Left kidney (tissue), 2 donors: ENCODE measurements around the gene ERP29. TPM values are rescaled to one million over a fixed set of nuclear protein-coding genes. Genes with fewer than 3 reads are reported as not detected.
"Not testable (repeated sequence)": the region's sequence is repeated elsewhere in the genome, so short reads cannot be mapped to it uniquely, and the experiment has no call there.

Source experiments
- DNase-seq: peaks from one replicate; pipeline ENCODE4 v3.0.0-alpha.2; 2013
- polyA plus RNA-seq: library from polyadenylated mRNA; unstranded; fragments of 120-200 nt; gene quantifications from one replicate; pipeline ENCODE4 v1.2.1, GENCODE V29; 2013; ENCODE audit not compliant: insufficient read length

The ERP29 gene
- polyA plus RNA-seq, 1 donor, result 151 TPM

- DNase-seq, result no peak
Observed at GRCh38 chr12:112031472-112031871, 18.2 kb downstream of the ERP29 start.

- no peak for DNase-seq
Observed at GRCh38 chr12:112032292-112032691, 19.1 kb downstream of the ERP29 start.

- no peak for DNase-seq
Observed at GRCh38 chr12:112035219-112035785, 22.1 kb downstream of the ERP29 start.

- not testable (repeated sequence) for DNase-seq
Observed at GRCh38 chr12:112036614-112037013, 23.4 kb downstream of the ERP29 start.

- DNase-seq, result no peak
Observed at GRCh38 chr12:112046003-112046402, 32.8 kb downstream of the ERP29 start.

- DNase-seq, result no peak
Observed at GRCh38 chr12:112049351-112049750, 36.1 kb downstream of the ERP29 start.

- DNase-seq, result no peak
Observed at GRCh38 chr12:112061137-112061536, 47.9 kb downstream of the ERP29 start.

- no peak for DNase-seq
Observed at GRCh38 chr12:112063273-112063672, 50.0 kb downstream of the ERP29 start.

GRCh38 chr12:112066566-112066965 lies 53.3 kb downstream of the ERP29 start:
- no peak for DNase-seq

Other genes starting within 250 kb of the ERP29 start
- gene ALDH2, start 246.5 kb upstream of the ERP29 start, polyA plus RNA-seq, result 91.9 TPM
- gene MAPKAPK5, start 171.2 kb upstream of the ERP29 start, polyA plus RNA-seq, result 68.8 TPM
- 35.7 TPM for gene TMEM116, start 261 bp upstream of the ERP29 start, polyA plus RNA-seq
- gene NAA25, start 95.4 kb downstream of the ERP29 start, polyA plus RNA-seq, result 32.0 TPM
- 41.0 TPM for gene TRAFD1, start 112.1 kb downstream of the ERP29 start, polyA plus RNA-seq